SK-N-MC (cell line): Measurements from ENCODE around the gene ATXN1.

ENCODE experiments used
- EZH2 ChIP-seq: fragments of 200-600 bp; sonication (generic); IDR thresholded peaks from one replicate; pipeline ENCODE4 v1.6.1; 2017; ENCODE audit warnings: antibody characterized with exemption
- FOXP2 ChIP-seq: optimal IDR thresholded peaks from 2 replicates; pipeline ENCODE3; 2011; ENCODE audit warnings: mild to moderate bottlenecking, moderate library complexity; ENCODE audit not compliant: insufficient read depth; ENCODE audit errors: extremely low read length, control extremely low read depth
- POLR2AphosphoS5 ChIP-seq: IDR thresholded peaks from 2 replicates; pipeline ENCODE4 v1.6.1; 2012; ENCODE audit warnings: mild to moderate bottlenecking, low read depth, low read length, borderline replicate concordance

DNA sequence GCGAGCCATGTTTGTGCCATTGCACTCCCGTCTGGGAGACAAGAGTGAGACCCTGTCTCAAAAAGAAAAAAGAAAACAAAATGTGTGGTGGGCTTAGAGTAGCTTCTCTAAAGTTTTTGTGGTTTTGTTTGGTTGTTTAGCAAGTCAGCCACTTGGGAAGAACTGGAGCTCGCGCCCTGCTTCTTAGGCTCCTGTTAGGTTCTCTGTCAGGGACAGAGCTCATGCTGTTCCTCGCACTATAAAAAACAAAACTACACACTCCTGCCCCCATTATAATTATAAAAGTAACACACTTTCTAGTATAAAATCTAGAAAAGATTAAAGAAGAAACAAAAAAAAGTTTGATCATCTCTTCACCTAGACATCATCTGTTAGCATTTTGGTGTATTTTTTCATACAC lies 489.8 kb downstream of the ATXN1 start:
- no peak for TF ChIP-seq EZH2
- TF ChIP-seq POLR2AphosphoS5 = no peak
- no peak for TF ChIP-seq FOXP2
